Activated B cell treated with CpG ODN at 0.5 μM for 24 hours (primary cell): ENCODE measurements around the gene LRP5. TPM values are rescaled to one million over a fixed set of nuclear protein-coding genes. Genes with fewer than 3 reads are reported as not detected.
A peak's percentile ranks its signal among the peaks of the same experiment; 100 is the strongest.

Experiments used
- ATAC-seq: fragments of 200-7000 bp; cut with Tn5 transposase; one replicate; pipeline ENCODE4 v1.10.0; 2021; ENCODE audit warnings: low read depth, mild to moderate bottlenecking, moderate library complexity
- CTCF ChIA-PET: fragments of 350-600 bp; sonication (Branson Sonifier 250); formaldehyde crosslinking; loops from one replicate; lab custom pipeline; 2021; ENCODE audit warnings: antibody characterized with exemption; lab: Charles Lee
- POLR2A ChIA-PET: fragments of 350-600 bp; sonication (Branson Sonifier 250); formaldehyde crosslinking; loops from one replicate; lab custom pipeline; 2021; ENCODE audit warnings: antibody characterized with exemption; lab: Charles Lee
- DNase-seq: peaks from one replicate; pipeline ENCODE4 v3.0.0; 2022
- H3K27ac Mint-ChIP-seq: one replicate; pipeline ENCODE4 v1.8.0; 2020; ENCODE audit warnings: mixed read lengths
- H3K27me3 Mint-ChIP-seq: one replicate; pipeline ENCODE4 v1.8.0; 2021; ENCODE audit warnings: mixed read lengths
- H3K36me3 Mint-ChIP-seq: one replicate; pipeline ENCODE4 v1.8.0; 2021; ENCODE audit warnings: low read depth, mixed read lengths
- H3K4me1 Mint-ChIP-seq: one replicate; pipeline ENCODE4 v1.8.0; 2021; ENCODE audit warnings: mixed read lengths
- H3K4me3 Mint-ChIP-seq: one replicate; pipeline ENCODE4 v1.8.0; 2020; ENCODE audit warnings: mild to moderate bottlenecking, mixed read lengths
- H3K9me3 Mint-ChIP-seq: one replicate; pipeline ENCODE4 v1.8.0; 2020; ENCODE audit warnings: mixed read lengths
- intact Hi-C: fragments of 100-400 bp; cut with micrococcal nuclease; formaldehyde crosslinking; loops from one replicate; pipeline ENCODE4 v1.15.1; 2024
- total RNA-seq: library from RNA; stranded (reverse); gene quantifications from 2 replicates; pipeline ENCODE4 v1.2.3, GENCODE V29; 2022
- TF ChIP-seq, protein P1 (sequence below): fragments of 200-600 bp; IDR thresholded peaks from one replicate; pipeline ENCODE4 v1.8.0; 2022; ENCODE audit warnings: antibody characterized with exemption, mild to moderate bottlenecking

LRP5 gene
- total RNA-seq, 1 donor from 2014 or later: 8.7 TPM

GRCh38 chr11:68408512-68408911 lies 96.1 kb downstream of the LRP5 start:
- ATAC-seq: no peak
- Mint-ChIP-seq H3K36me3 (peaks cover 2% of the 10 kb centered on the region), H3K27me3 (no peaks in the 10 kb centered on the region), H3K9me3 (no peaks in the 10 kb centered on the region), H3K4me3 (no peak overlapping the region), H3K27ac (no peak overlapping the region), H3K4me1 (peaks cover 7% of the 10 kb centered on the region)
- CTCF ChIA-PET: no interaction called here
- DNase-seq: no peak
- TF ChIP-seq, protein P1, sequence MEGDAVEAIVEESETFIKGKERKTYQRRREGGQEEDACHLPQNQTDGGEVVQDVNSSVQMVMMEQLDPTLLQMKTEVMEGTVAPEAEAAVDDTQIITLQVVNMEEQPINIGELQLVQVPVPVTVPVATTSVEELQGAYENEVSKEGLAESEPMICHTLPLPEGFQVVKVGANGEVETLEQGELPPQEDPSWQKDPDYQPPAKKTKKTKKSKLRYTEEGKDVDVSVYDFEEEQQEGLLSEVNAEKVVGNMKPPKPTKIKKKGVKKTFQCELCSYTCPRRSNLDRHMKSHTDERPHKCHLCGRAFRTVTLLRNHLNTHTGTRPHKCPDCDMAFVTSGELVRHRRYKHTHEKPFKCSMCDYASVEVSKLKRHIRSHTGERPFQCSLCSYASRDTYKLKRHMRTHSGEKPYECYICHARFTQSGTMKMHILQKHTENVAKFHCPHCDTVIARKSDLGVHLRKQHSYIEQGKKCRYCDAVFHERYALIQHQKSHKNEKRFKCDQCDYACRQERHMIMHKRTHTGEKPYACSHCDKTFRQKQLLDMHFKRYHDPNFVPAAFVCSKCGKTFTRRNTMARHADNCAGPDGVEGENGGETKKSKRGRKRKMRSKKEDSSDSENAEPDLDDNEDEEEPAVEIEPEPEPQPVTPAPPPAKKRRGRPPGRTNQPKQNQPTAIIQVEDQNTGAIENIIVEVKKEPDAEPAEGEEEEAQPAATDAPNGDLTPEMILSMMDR: no peak
- intact Hi-C loops: no loop called here
- POLR2A ChIA-PET: no interaction called here

DNA sequence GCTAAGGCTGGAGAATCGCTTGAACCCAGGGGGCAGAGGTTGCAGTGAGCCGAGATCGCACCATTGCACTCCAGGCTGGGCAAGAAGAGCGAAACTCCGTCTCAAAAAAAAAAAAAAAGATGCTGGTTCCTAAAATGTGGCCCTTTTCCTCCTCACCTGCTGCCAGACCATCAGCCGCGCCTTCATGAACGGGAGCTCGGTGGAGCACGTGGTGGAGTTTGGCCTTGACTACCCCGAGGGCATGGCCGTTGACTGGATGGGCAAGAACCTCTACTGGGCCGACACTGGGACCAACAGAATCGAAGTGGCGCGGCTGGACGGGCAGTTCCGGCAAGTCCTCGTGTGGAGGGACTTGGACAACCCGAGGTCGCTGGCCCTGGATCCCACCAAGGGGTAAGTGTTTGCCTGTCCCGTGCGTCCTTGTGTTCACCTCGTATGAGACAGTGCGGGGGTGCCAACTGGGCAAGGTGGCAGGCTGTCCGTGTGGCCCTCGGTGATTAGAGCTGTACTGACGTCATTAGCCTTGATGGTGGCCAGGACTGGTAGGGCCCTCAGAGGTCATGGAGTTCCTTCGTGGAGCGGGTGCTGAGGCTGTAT lies 97.5 kb downstream of the LRP5 start:
- Mint-ChIP-seq H3K27me3 (no peaks in the 10 kb centered on the region), H3K9me3 (no peaks in the 10 kb centered on the region), H3K4me1 (peaks cover 10% of the 10 kb centered on the region), H3K36me3 (peaks cover 2% of the 10 kb centered on the region), H3K27ac (no peak overlapping the region), H3K4me3 (no peak overlapping the region)
- DNase-seq: no peak
- no peak for ATAC-seq
- CTCF ChIA-PET: no interaction called here
- intact Hi-C loops: no loop called here
- POLR2A ChIA-PET: no interaction called here
- TF ChIP-seq, protein P1: no peak

DNA sequence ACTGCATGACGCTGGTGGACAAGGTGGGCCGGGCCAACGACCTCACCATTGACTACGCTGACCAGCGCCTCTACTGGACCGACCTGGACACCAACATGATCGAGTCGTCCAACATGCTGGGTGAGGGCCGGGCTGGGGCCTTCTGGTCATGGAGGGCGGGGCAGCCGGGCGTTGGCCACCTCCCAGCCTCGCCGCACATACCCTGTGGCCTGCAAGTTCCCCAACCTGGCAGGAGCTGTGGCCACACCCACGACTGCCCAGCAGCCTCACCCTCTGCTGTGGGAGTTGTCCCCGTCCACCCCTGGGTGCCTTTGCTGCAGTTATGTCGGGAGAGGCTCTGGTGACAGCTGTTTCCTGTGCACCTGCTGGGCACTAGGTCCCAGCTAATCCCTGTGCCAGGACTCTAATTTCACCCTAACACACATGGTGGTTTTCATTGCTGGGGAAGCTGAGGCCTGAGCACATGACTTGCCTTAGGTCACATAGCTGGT lies 99.2 kb downstream of the LRP5 start:
- Mint-ChIP-seq H3K27ac (no peak overlapping the region), H3K4me3 (no peak overlapping the region), H3K9me3 (no peaks in the 10 kb centered on the region), H3K4me1 (peaks cover 10% of the 10 kb centered on the region), H3K27me3 (no peaks in the 10 kb centered on the region), H3K36me3 (peaks cover 2% of the 10 kb centered on the region)
- ChIA-PET POLR2A (no interaction called here), CTCF (no interaction called here)
- TF ChIP-seq, protein P1: no peak
- ATAC-seq (no peak), DNase-seq (no peak)
- intact Hi-C loops: no loop called here

DNA sequence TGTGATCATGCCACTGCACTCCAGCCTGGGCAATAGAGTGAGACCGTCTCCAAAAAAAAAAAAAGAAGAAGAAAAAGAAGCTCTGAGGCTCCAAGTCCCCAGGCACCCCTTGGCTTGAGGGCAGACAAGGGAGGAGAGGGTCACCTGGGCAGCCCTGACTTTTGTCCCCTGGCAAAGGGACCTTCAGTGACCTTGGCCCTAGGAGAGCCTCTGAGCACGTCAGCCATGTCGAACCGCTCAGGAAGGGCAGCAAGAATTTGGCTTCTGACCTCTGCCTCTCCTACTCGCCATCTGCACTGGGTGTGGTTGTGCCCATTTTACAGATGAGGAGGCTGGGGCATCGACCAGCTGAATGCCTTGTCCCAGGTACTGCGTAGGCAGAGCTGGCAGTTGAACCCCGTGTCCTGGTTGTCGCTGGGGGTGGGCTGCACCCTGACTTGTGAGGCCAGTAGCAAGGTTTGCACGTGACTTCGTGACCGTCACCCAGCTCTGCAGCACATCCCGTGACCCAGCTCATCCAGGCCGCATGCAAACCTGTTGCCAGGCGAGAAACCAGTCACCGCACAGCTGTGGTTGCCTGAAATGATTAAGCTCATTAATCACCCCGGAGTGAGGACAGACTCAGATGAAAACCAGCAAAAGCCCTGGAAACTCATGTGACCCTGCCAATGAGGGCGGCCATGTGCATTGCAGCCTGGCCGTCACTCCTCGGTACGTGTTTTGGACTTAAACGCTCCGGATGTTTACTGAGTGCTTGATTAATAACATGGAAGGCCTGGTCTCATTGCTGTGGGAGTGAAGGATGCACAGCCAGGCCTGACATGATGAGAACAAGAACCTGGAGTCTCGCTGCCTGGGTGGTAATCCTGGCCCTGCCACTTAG lies 100.4 kb downstream of the LRP5 start:
- Mint-ChIP-seq H3K4me1 (peaks cover 15% of the 10 kb centered on the region), H3K27ac (peak overlapping the region; percentile 37), H3K27me3 (no peaks in the 10 kb centered on the region), H3K4me3 (no peak overlapping the region), H3K9me3 (no peaks in the 10 kb centered on the region), H3K36me3 (no peaks in the 10 kb centered on the region)
- ATAC-seq: peak; percentile 75
- ChIA-PET CTCF (no interaction called here), POLR2A (interaction anchor here (0.9 to 1.0 kb wide), 2 partner anchors 41 to 42 kb away, joined by 3 read pairs; no protein-coding TSS in a partner anchor)
- DNase-seq: peak; percentile 27
- intact Hi-C loops: loop anchor here (2.0 kb wide), 1 partner anchor 42 kb away; no protein-coding TSS in a partner anchor
- TF ChIP-seq, protein P1: no peak

DNA sequence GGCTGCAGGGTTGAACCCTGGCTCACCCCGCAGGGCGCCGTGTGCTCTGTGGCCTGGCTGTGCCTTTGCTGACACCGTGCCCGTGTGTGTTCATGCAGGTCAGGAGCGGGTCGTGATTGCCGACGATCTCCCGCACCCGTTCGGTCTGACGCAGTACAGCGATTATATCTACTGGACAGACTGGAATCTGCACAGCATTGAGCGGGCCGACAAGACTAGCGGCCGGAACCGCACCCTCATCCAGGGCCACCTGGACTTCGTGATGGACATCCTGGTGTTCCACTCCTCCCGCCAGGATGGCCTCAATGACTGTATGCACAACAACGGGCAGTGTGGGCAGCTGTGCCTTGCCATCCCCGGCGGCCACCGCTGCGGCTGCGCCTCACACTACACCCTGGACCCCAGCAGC lies 101.2 kb downstream of the LRP5 start:
- DNase-seq (no peak), ATAC-seq (no peak)
- Mint-ChIP-seq H3K36me3 (no peaks in the 10 kb centered on the region), H3K4me3 (no peak overlapping the region), H3K4me1 (peaks cover 15% of the 10 kb centered on the region), H3K9me3 (no peaks in the 10 kb centered on the region), H3K27me3 (no peaks in the 10 kb centered on the region), H3K27ac (no peak overlapping the region)
- TF ChIP-seq, protein P1: no peak
- intact Hi-C loops: loop anchor here (2.0 kb wide), 1 partner anchor 43 kb away; no protein-coding TSS in a partner anchor
- CTCF ChIA-PET: no interaction called here
- POLR2A ChIA-PET: interaction anchor here (0.9 kb wide), 1 partner anchor 43 kb away, joined by 3 read pairs; no protein-coding TSS in a partner anchor
